Raji (cell line): ENCODE results near the gene UGT1A9.

Experiments used
- POLR2A ChIP-seq: IDR thresholded peaks from 2 replicates; pipeline ENCODE4 v1.6.1; 2011; ENCODE audit warnings: low read depth, low read length, control low read depth; ENCODE audit not compliant: insufficient read depth

UGT1A9 gene

GRCh38 chr2:233772583-233772982 is 100.9 kb downstream of the UGT1A9 start:
- TF ChIP-seq POLR2A = no peak

- TF ChIP-seq POLR2A = no peak
These were observed 102.2 kb downstream of the UGT1A9 start for GRCh38 chr2:233773854-233774253.

GRCh38 chr2:233775414-233775813 is 103.7 kb downstream of the UGT1A9 start:
- TF ChIP-seq POLR2A = no peak

GRCh38 chr2:233778030-233778429 is 106.3 kb downstream of the UGT1A9 start, which contains the start of gene MROH2A:
TSS of gene MROH2A (plus strand) at chr2:233778330. CDS start at chr2:233779359, 1,029 bp downstream.
- TF ChIP-seq POLR2A = no peak

- TF ChIP-seq POLR2A = no peak
These were observed 108.0 kb downstream of the UGT1A9 start for GRCh38 chr2:233779722-233780121.

GRCh38 chr2:233780771-233781170 is 109.1 kb downstream of the UGT1A9 start:
- TF ChIP-seq POLR2A = no peak

GRCh38 chr2:233789554-233789953 is 117.9 kb downstream of the UGT1A9 start:
- TF ChIP-seq POLR2A = no peak

GRCh38 chr2:233791151-233791882 is 119.6 kb downstream of the UGT1A9 start:
- TF ChIP-seq POLR2A = no peak

GRCh38 chr2:233791883-233792329 is 120.2 kb downstream of the UGT1A9 start:
- no peak for TF ChIP-seq POLR2A

- TF ChIP-seq POLR2A = no peak
These were observed 121.0 kb downstream of the UGT1A9 start for GRCh38 chr2:233792720-233793119.

- TF ChIP-seq POLR2A = no peak
These were observed 121.9 kb downstream of the UGT1A9 start for GRCh38 chr2:233793465-233794127.

GRCh38 chr2:233794128-233794658 is 122.5 kb downstream of the UGT1A9 start:
- TF ChIP-seq POLR2A = no peak

GRCh38 chr2:233795735-233796171 is 124.1 kb downstream of the UGT1A9 start:
- no peak for TF ChIP-seq POLR2A

- no peak for TF ChIP-seq POLR2A
These were observed 124.6 kb downstream of the UGT1A9 start for GRCh38 chr2:233796254-233796653.

- TF ChIP-seq POLR2A = no peak
These were observed 126.8 kb downstream of the UGT1A9 start for GRCh38 chr2:233798335-233799086.
